HG03066 (cell line): ENCODE results near the gene CYP2A13.
"Not testable (repeated sequence)": the region's sequence is repeated elsewhere in the genome, so short reads cannot be mapped to it uniquely, and the experiment has no call there.

Experiments used
- ATAC-seq: cut with Tn5 transposase; IDR thresholded peaks from one replicate; pipeline ENCODE4 v1.9.1; 2021; ENCODE audit warnings: low read depth; ENCODE audit not compliant: unreplicated experiment

CYP2A13 gene

DNA sequence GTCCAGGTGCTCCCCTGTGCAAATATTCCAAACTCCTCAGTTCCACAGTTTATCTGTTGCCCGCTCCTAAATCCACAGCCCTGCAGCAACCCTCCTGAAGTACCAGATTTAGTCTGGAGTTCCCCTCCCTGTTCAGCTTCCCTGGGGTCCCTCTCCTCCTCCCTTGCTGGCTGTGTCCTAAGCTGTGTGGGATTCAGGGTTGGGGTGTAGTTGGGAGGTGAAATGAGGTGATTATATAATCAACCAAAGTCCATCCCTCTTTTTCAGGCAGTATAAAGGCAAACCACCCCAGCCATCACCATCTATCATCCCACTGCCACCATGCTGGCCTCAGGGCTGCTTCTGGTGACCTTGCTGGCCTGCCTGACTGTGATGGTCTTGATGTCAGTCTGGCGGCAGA lies at the start of gene CYP2A13:
Gene CYP2A13, plus strand, starts transcription at position 301 of the 400 bp plus-strand sequence. Its CDS starts 21 bp downstream, at position 322.
- no peak for ATAC-seq

- ATAC-seq, result no peak
Observed at GRCh38 chr19:41039806-41040205, 48.4 kb upstream of the CYP2A13 start.

DNA sequence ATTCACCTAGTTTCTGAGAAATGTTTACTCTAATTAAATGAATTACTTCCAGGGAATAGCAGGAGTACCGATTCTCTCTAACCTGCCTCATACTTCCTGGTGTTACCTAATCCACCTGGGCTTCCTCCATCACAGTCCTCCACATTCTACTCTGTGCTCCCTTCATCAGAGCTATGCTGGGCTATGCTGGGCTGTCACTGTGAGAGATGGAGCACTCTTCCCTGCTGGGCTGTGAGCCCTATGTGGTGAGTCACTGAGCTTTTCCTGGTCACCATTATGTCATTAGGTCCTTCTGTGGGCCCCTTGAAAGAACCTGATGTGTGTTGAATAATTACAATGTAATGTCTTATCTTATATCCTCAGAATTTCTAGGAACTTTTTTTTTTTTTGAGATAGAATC lies 43.2 kb upstream of the CYP2A13 start:
- ATAC-seq, result not testable (repeated sequence)

- ATAC-seq, result no peak
Observed at GRCh38 chr19:41050426-41050825, 37.8 kb upstream of the CYP2A13 start.

DNA sequence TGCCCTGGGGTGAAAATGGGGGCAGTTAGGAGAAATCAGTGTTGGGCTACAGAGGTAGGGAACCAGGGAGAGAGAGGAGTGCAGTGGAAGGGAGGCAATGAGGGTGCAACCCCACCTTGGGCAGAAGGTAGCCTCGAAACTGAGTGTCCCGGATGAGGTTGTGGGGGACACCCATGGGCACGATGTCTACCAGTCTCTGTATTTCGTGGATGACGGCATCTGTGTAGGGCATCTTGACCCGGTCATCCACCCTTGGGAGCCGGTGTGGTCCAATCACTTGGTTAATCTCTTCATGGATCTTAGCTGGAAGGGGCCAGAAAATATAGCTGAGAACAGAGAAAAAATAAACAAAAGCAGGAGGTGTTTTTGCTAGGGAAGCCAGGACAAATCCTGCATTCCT lies 36.1 kb upstream of the CYP2A13 start:
- ATAC-seq, result not testable (repeated sequence)

DNA sequence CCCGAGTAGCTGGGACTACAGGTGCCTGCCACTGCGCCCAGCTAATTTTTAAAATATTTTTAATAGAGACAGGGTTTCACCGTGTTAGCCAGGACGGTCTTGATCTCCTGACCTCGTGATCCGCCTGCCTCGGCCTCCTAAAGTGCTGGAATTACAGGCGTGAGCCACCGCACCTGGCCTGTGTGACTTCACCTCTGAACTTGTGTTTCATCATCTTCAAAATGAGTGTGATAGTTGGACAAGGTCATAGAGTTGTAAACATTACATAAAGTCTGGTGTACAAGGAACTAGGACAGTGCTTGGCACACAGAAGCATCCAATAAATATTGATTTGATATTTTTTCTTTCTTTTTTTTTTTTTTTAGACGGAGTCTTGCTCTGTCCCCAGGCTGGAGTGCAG lies 34.9 kb upstream of the CYP2A13 start:
- ATAC-seq, result not testable (repeated sequence)

- ATAC-seq, result no peak
Observed at GRCh38 chr19:41064974-41065569, 23.2 kb upstream of the CYP2A13 start.

GRCh38 chr19:41076286-41076685 lies 12.0 kb upstream of the CYP2A13 start:
- no peak for ATAC-seq

- ATAC-seq, result no peak
Observed at GRCh38 chr19:41083516-41083915, 4.7 kb upstream of the CYP2A13 start.

DNA sequence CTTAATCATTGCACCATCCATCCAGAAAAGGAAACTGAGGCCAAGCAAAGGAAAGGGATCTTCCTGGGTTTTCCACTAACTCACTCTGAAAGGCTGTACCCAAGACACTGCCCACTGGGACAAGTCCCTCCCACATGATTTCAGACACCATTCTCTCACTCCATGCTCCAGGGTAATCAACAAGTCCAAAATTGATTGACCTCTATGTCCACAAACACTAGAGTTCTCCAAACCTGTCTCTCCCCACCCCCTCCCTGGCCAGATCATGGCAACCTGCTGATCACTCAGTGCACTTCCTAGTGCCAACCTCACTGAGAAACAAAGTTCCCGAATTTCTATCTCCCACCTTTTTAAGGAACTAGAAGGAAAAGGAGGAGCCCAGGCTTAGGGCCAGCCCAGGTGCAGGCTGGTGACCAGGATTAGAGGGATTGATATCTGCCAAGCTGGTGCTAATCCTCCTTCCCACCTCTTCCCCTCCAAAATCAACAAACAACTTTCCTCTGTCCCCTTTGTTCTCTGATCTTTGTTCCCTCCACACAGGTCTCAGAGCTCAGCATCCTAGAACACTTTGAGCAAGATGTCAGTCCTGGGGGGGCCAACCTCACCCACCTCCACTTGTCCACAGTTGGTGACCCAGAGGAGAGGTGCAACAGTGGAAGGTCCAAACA lies 2.4 kb upstream of the CYP2A13 start:
- no peak for ATAC-seq

GRCh38 chr19:41089959-41090358 lies 1.7 kb downstream of the CYP2A13 start:
- no peak for ATAC-seq

GRCh38 chr19:41095703-41096102 lies 7.5 kb downstream of the CYP2A13 start:
- no peak for ATAC-seq

DNA sequence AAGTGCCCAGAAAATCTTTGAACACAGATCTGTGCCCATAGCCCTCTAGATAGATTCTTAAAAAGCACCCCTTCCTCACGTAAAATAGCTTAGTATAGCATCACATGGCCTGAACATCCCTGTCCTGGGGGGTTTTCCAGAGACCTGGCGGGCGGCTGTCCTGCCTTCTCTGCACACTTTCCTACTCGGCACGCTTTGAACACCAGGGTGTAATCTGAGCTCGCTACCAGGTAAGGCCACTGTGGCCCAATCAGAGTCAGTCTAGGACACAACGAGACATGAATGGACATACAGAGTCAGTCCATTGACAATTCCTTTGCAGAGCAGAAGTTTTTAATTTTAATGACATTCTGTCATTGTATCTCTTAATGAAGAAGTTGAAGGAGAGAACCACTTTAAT lies 8.1 kb downstream of the CYP2A13 start:
- ATAC-seq, result no peak

- ATAC-seq, result no peak
Observed at GRCh38 chr19:41097302-41097701, 9.1 kb downstream of the CYP2A13 start.

DNA sequence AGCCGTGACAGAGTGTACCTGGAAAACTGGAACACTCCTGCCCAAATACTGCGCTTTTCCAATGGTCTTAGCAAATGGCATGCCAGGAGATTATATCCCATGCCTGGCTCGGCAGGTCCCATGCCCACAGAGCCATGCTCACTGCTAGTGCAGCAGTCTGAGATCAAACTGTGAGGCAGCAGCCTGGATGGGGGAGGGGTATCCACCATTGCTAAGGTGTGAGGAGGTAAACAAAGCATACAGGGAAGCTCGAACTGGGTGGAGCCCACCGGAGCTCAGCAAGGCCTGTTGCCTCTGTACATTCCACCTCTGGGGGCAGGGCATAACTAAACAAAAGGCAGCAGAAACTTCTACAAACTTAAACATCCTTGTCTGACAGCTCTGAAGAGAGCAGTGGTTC lies 10.5 kb downstream of the CYP2A13 start:
- no peak for ATAC-seq

GRCh38 chr19:41102210-41102609 lies 14.0 kb downstream of the CYP2A13 start:
- not testable (repeated sequence) for ATAC-seq

- ATAC-seq, result no peak
Observed at GRCh38 chr19:41106177-41106576, 17.9 kb downstream of the CYP2A13 start.

DNA sequence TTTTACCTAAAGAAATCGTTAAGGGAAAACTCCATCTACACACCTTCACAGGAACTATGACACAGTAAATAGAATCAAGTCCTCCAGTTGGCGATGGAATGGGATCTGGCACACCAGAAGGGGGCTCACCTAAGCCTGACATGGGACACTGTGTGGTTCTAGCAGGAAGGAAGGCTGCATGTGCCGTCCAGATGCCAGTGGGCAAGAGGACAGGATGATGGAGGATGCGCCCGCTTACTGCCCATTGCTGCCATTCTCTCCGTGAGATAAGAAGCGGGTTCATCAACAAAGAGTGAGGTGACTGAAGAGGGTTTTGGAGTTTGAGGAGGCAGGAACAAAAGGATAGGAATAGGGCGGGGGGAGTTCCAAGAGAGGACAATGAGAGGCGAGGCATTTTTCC lies 23.0 kb downstream of the CYP2A13 start:
- no peak for ATAC-seq

- no peak for ATAC-seq
Observed at GRCh38 chr19:41111750-41112295, 23.6 kb downstream of the CYP2A13 start.

DNA sequence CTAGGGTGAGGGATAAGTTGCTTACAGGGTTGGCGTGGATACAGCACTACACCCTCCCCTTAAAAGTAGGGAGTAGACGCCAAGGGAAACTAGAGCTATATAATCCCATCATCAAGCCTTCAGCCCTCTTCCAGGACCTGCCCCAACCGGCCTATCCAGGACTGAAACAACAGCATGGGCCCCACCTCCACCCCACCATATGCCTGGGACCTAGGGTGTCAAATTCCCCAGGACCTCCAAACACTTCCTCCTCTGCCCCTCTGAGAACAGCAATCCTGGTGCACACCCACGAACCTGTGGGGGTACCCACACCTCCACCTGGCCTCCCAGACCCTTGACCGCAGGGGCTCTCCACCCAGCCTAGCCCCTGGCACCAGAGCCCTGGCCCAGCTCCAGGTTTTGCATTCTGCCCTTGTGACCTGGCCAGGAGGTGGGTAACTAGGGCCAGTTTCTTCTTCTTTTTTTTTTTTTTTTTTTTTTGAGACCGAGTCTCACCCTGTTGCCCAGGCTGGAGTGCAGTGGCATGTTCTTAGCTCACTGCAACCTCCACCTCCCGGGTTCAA lies 24.6 kb downstream of the CYP2A13 start:
- ATAC-seq, result no peak

GRCh38 chr19:41114132-41114531 lies 25.9 kb downstream of the CYP2A13 start, which contains the start of gene CYP2F1:
Gene CYP2F1, plus strand, starts transcription at chr19:41114432. Its CDS starts 1,757 bp downstream, at chr19:41116189.
- ATAC-seq, result no peak

DNA sequence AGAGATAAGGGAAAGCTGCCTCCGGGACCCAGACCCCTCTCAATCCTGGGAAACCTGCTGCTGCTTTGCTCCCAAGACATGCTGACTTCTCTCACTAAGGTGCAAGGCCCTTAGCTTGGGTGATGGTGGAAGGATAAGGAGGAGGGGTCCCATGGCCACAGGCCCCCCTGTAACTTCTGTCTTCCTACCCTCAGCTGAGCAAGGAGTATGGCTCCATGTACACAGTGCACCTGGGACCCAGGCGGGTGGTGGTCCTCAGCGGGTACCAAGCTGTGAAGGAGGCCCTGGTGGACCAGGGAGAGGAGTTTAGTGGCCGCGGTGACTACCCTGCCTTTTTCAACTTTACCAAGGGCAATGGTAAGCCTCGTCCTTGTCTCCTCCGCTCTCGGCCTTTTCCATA lies 28.0 kb downstream of the CYP2A13 start:
- no peak for ATAC-seq
